GM21717 (cell line): ENCODE measurements around the gene FAS.
"Not testable (repeated sequence)": the region's sequence is repeated elsewhere in the genome, so short reads cannot be mapped to it uniquely, and the experiment has no call there.

Experiments
- ATAC-seq: cut with Tn5 transposase; IDR thresholded peaks from one replicate; pipeline ENCODE4 v1.9.1; 2021; ENCODE audit warnings: mild to moderate bottlenecking, moderate library complexity; ENCODE audit not compliant: unreplicated experiment

The FAS gene

GRCh38 chr10:88991899-88992320 is 1.3 kb downstream of the FAS start:
- ATAC-seq = no peak

GRCh38 chr10:88992921-88993524 is 2.4 kb downstream of the FAS start:
- no peak for ATAC-seq

- ATAC-seq = no peak
Measured at GRCh38 chr10:88994019-88994418, 3.4 kb downstream of the FAS start.

GRCh38 chr10:88995156-88995876 is 4.7 kb downstream of the FAS start:
- ATAC-seq = no peak

- ATAC-seq = no peak
Measured at GRCh38 chr10:88996927-88997326, 6.3 kb downstream of the FAS start.

- no peak for ATAC-seq
Measured at GRCh38 chr10:88999625-89000024, 9.0 kb downstream of the FAS start.

- peak; percentile 42 for ATAC-seq
Measured at GRCh38 chr10:89001024-89001728, 10.6 kb downstream of the FAS start.

GRCh38 chr10:89001729-89002072 is 11.1 kb downstream of the FAS start:
- ATAC-seq = no peak

- ATAC-seq = no peak
Measured at GRCh38 chr10:89002226-89002978, 11.8 kb downstream of the FAS start.

- no peak for ATAC-seq
Measured at GRCh38 chr10:89003344-89003743, 12.7 kb downstream of the FAS start.

GRCh38 chr10:89007129-89007893 is 16.7 kb downstream of the FAS start:
- ATAC-seq = no peak

- ATAC-seq = not testable (repeated sequence)
Measured at GRCh38 chr10:89018700-89019346, 28.2 kb downstream of the FAS start.

GRCh38 chr10:89019569-89020327 is 29.1 kb downstream of the FAS start:
- ATAC-seq = no peak

GRCh38 chr10:89021526-89021925 is 30.9 kb downstream of the FAS start:
- not testable (repeated sequence) for ATAC-seq

- no peak for ATAC-seq
Measured at GRCh38 chr10:89022734-89023133, 32.1 kb downstream of the FAS start.

- no peak for ATAC-seq
Measured at GRCh38 chr10:89025453-89025852, 34.9 kb downstream of the FAS start.

GRCh38 chr10:89029181-89029580 is 38.6 kb downstream of the FAS start:
- no peak for ATAC-seq

GRCh38 chr10:89029785-89030437 is 39.3 kb downstream of the FAS start:
- ATAC-seq = no peak

GRCh38 chr10:89030791-89031190 is 40.2 kb downstream of the FAS start:
- no peak for ATAC-seq
